HCT116 (cell line): ENCODE results near the gene PRKD2. TPM values are rescaled to one million over a fixed set of nuclear protein-coding genes. Genes with fewer than 3 reads are reported as not detected.
"Not testable (repeated sequence)": the region's sequence is repeated elsewhere in the genome, so short reads cannot be mapped to it uniquely, and the experiment has no call there.

Experiments
- ATAC-seq: fragments of 200-7000 bp; cut with Tn5 transposase; 2 replicates; pipeline ENCODE4 v1.9.1; 2020; ENCODE audit warnings: mild to moderate bottlenecking, moderate library complexity
- BruUV-seq: library from RNA; stranded (reverse); fragments of 400-500 nt; replicated peaks from 2 replicates; lab custom pipeline; 2021; lab: Mats Ljungman, UMichigan
- CTCF ChIA-PET: fragments of 300-600 bp; sonication (Branson Sonifier 250); formaldehyde crosslinking; loops from one replicate; lab custom pipeline; 2021; ENCODE audit warnings: antibody characterized with exemption; lab: Charles Lee
- POLR2A ChIA-PET: fragments of 300-600, 350-600 bp; sonication (Branson Sonifier 250); formaldehyde crosslinking; loops from one replicate; lab custom pipeline; 2021; ENCODE audit warnings: antibody characterized with exemption; lab: Charles Lee
- RAD21 ChIA-PET, 2 experiments: fragments of 300-600 bp; sonication (Branson Sonifier 250); formaldehyde crosslinking; loops; one replicate each; lab custom pipeline; 2023; ENCODE audit warnings: low total read pairs in 2 of 2; ENCODE audit not compliant: uncharacterized antibody in 2 of 2, unreplicated experiment in 2 of 2, low non-redundant PET in 1 of 2; lab: Charles Lee
- DNase-seq: peaks from one replicate; pipeline ENCODE4 v3.0.0-alpha.2; 2010; ENCODE audit warnings: low read depth, low spot score
- H2AFZ ChIP-seq: fragments of 200-600 bp; shearing (Covaris generic), sonication (generic); 2 replicates; pipeline ENCODE4 v1.6.1; 2017; ENCODE audit warnings: low read depth, mixed run types, mixed read lengths, antibody characterized with exemption, low read length; ENCODE audit not compliant: poor library complexity, severe bottlenecking
- H3K27ac ChIP-seq: 2 replicates; pipeline ENCODE4 v1.5.1; 2012; ENCODE audit warnings: low read depth, low read length
- H3K27me3 ChIP-seq: fragments of 200-600 bp; sonication (generic); 2 replicates; pipeline ENCODE4 v1.6.1; 2016; ENCODE audit warnings: mixed run types, low read length, mixed read lengths; ENCODE audit not compliant: insufficient read depth
- H3K36me3 ChIP-seq, 2 experiments: fragments of 200-500 bp in 1 of 2; fragments of 200-600 bp in 1 of 2; sonication (Bioruptor generic) in 1 of 2; sonication (generic) in 1 of 2; 2 replicates each; pipeline versions ENCODE4 v1.5.1 to v1.6.1; 2014 to 2016; ENCODE audit warnings: low read length in 2 of 2, inconsistent platforms in 1 of 2, mixed read lengths in 1 of 2, mixed run types in 1 of 2; ENCODE audit not compliant: insufficient read depth in 2 of 2, control insufficient read depth in 1 of 2
- H3K4me1 ChIP-seq, 2 experiments: fragments of 200-600 bp in 1 of 2; sonication (generic) in 1 of 2; 2 replicates each; pipeline versions ENCODE4 v1.5.1 to v1.6.1; 2012 to 2017; ENCODE audit warnings: low read length in 2 of 2, inconsistent platforms in 1 of 2, mild to moderate bottlenecking in 1 of 2, mixed read lengths in 1 of 2, mixed run types in 1 of 2, moderate library complexity in 1 of 2; ENCODE audit not compliant: insufficient read depth in 2 of 2, control insufficient read depth in 1 of 2
- H3K4me2 ChIP-seq: fragments of 200-600 bp; sonication (generic); 2 replicates; pipeline ENCODE4 v1.6.1; 2017; ENCODE audit warnings: mixed run types, low read length, mixed read lengths
- H3K4me3 ChIP-seq, 2 experiments: fragments of 200-600 bp in 1 of 2; sonication (generic) in 1 of 2; replicated peaks in 1 of 2; 2 replicates each; pipeline ENCODE4 v1.5.1; 2011 to 2016; ENCODE audit warnings: low read length in 2 of 2, control low read depth in 1 of 2, low read depth in 1 of 2, mild to moderate bottlenecking in 1 of 2, mixed read lengths in 1 of 2, mixed run types in 1 of 2
- H3K79me2 ChIP-seq: fragments of 200-600 bp; sonication (generic); 2 replicates; pipeline ENCODE4 v1.6.1; 2017; ENCODE audit warnings: mild to moderate bottlenecking, mixed run types, low read length, moderate library complexity, mixed read lengths; ENCODE audit not compliant: insufficient read depth
- H3K9ac ChIP-seq: fragments of 200-600 bp; sonication (generic); 2 replicates; pipeline ENCODE4 v1.6.1; 2016; ENCODE audit warnings: low read length, mixed read lengths
- H3K9me2 ChIP-seq: fragments of 200-600 bp; sonication (generic), shearing (Covaris generic); 2 replicates; pipeline ENCODE4 v1.6.1; 2017; ENCODE audit warnings: mixed run types, mild to moderate bottlenecking, moderate library complexity; ENCODE audit not compliant: insufficient read depth
- H3K9me3 ChIP-seq, 2 experiments: fragments of 200-500 bp in 1 of 2; fragments of 200-600 bp in 1 of 2; sonication (Bioruptor generic) in 1 of 2; sonication (generic) in 1 of 2; 2 replicates each; pipeline ENCODE4 v1.6.1; 2014 to 2017; ENCODE audit warnings: low read length in 2 of 2, mixed read lengths in 2 of 2, inconsistent platforms in 1 of 2, low read depth in 1 of 2, mild to moderate bottlenecking in 1 of 2, mixed run types in 1 of 2, moderate library complexity in 1 of 2; ENCODE audit not compliant: control insufficient read depth in 1 of 2, insufficient read depth in 1 of 2
- H4K20me1 ChIP-seq: fragments of 200-600 bp; sonication (generic), shearing (Covaris generic); 2 replicates; pipeline ENCODE4 v1.6.1; 2017; ENCODE audit warnings: mixed run types, mild to moderate bottlenecking, moderate library complexity; ENCODE audit not compliant: insufficient read depth
- ELF1 ChIP-seq: IDR thresholded peaks from 2 replicates; pipeline ENCODE4 v1.6.1; 2012; ENCODE audit warnings: low read depth, borderline replicate concordance
- EZH2 ChIP-seq: fragments of 200-600 bp; sonication (generic); IDR thresholded peaks from 2 replicates; pipeline ENCODE4 v1.6.1; 2017; ENCODE audit warnings: antibody characterized with exemption, mixed run types
- EZH2phosphoT487 ChIP-seq: fragments of 200-600 bp; IDR thresholded peaks from 2 replicates; pipeline ENCODE4 v1.6.1; 2018; ENCODE audit warnings: antibody characterized with exemption, borderline replicate concordance
- FOSL1 ChIP-seq: IDR thresholded peaks from 2 replicates; pipeline ENCODE4 v1.6.1; 2012; ENCODE audit warnings: low read depth
- JUND ChIP-seq: IDR thresholded peaks from 2 replicates; pipeline ENCODE4 v1.6.1; 2012
- POLR2A ChIP-seq: IDR thresholded peaks from 2 replicates; pipeline ENCODE4 v1.7.0; 2011; ENCODE audit warnings: borderline replicate concordance; ENCODE audit not compliant: insufficient read depth, insufficient read length; ENCODE audit errors: extremely low read depth
- POLR2AphosphoS5 ChIP-seq: IDR thresholded peaks from 2 replicates; pipeline ENCODE4 v1.6.1; 2011; ENCODE audit warnings: mild to moderate bottlenecking, low read depth, low read length, moderate library complexity
- TCF7L2 ChIP-seq: IDR thresholded peaks from 2 replicates; pipeline ENCODE4 v1.7.0; 2011; ENCODE audit warnings: borderline replicate concordance, inconsistent platforms; ENCODE audit not compliant: insufficient read depth, insufficient read length; ENCODE audit errors: extremely low read depth
- YY1 ChIP-seq: IDR thresholded peaks from 2 replicates; pipeline ENCODE4 v1.6.1; 2011; ENCODE audit warnings: low read length, low read depth, moderate library complexity, mild to moderate bottlenecking; ENCODE audit not compliant: insufficient replicate concordance; ENCODE audit errors: extremely low read depth
- ZFX ChIP-seq: fragments of 450-650 bp; IDR thresholded peaks from 2 replicates; pipeline ENCODE4 v1.6.1; 2017
- ZNF274 ChIP-seq: fragments of 200-500 bp; sonication (Bioruptor generic); IDR thresholded peaks from 2 replicates; pipeline ENCODE4 v1.6.1; 2014; ENCODE audit warnings: mild to moderate bottlenecking, low read depth, low read length, inconsistent platforms
- intact Hi-C: fragments of 100-400 bp; cut with micrococcal nuclease; formaldehyde crosslinking; loops from 2 replicates; pipeline ENCODE4 v1.10.0; 2022
- total RNA-seq: library from RNA; stranded (reverse); gene quantifications from one replicate; pipeline ENCODE4 v1.2.1, GENCODE V29; 2021; ENCODE audit not compliant: unreplicated experiment
- TF ChIP-seq, protein P1 (sequence below): IDR thresholded peaks from 2 replicates; pipeline ENCODE4 v1.6.1; 2012; ENCODE audit warnings: low read depth
- TF ChIP-seq, protein P2 (sequence below): IDR thresholded peaks from 2 replicates; pipeline ENCODE4 v1.6.1; 2012

PRKD2 gene
- total RNA-seq, 1 experiment from 2014 or later = 73.5 TPM

DNA sequence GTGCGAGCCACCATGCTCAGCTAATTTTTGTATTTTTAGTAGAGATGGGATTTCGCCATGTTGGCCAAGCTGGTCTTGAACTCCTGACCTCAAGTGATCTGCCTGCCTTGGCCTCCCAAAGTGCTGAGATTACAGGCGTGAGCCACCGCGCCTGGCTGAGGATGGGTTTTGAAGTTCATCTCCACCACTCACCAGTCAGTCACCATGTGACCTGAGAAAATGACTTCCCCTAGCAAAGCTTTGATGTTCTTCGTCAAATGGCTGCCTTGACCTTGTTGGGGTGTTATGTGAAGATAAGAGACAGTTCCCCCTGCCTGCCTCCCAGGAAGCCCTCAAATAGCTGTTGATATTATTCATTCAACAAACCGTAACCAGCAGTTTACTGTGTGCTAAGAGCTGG lies 87.9 kb downstream of the PRKD2 start:
- H3K9me3 ChIP-seq, H3K4me3 ChIP-seq, POLR2A ChIA-PET, H3K9me2 ChIP-seq, H3K36me3 ChIP-seq, H4K20me1 ChIP-seq, H3K27ac ChIP-seq, H3K9ac ChIP-seq, ATAC-seq, BruUV-seq, H3K27me3 ChIP-seq, DNase-seq, intact Hi-C loops, H2AFZ ChIP-seq, H3K79me2 ChIP-seq, H3K4me2 ChIP-seq: not testable (repeated sequence)
- RAD21 ChIA-PET = interaction anchor here in 1 of 2 experiments (1.0 kb wide), 1 partner anchor 33 kb away, joined by 3 read pairs; no protein-coding TSS in a partner anchor
- H3K4me1 ChIP-seq = peaks cover 6 to 21% of the 10 kb centered on the region in 2 experiments; a peak in 3 of 4 replicates
- CTCF ChIA-PET = interaction anchor here (1.1 to 1.6 kb wide), 2 partner anchors 15 to 32 kb away, joined by 4 to 6 read pairs; partner anchors contain the start of gene DACT3

DNA sequence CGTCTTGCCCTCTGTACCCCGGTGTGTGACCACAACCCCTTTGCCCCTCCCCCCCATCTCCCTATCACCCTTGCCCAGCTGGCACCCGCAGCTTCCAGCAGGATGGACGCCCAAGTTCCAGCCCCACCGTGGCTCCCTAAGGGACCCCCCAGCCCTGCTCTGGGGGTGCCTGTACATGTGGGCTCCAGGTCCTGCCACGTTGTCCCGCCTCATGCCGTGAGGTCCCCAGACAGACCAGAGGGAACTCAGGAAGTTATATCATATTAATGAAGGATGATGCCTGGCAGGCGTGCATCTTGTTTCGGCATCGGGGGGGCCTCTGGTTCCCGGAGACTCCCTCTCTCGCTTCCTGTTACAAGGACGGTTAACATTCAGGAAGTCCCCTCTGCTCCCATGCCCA lies 90.5 kb downstream of the PRKD2 start:
- RAD21 ChIA-PET = no interaction called here
- no TSS peak for BruUV-seq
- no peak overlapping the region for H3K9ac ChIP-seq
- CTCF ChIA-PET = no interaction called here
- no peaks in the 10 kb centered on the region for H3K27me3 ChIP-seq
- TF ChIP-seq YY1 = no peak
- no peak for TF ChIP-seq ELF1
- no peak for TF ChIP-seq EZH2phosphoT487
- TF ChIP-seq FOSL1 = no peak
- TF ChIP-seq POLR2AphosphoS5 = no peak
- no peak for TF ChIP-seq EZH2
- TF ChIP-seq, protein P1, sequence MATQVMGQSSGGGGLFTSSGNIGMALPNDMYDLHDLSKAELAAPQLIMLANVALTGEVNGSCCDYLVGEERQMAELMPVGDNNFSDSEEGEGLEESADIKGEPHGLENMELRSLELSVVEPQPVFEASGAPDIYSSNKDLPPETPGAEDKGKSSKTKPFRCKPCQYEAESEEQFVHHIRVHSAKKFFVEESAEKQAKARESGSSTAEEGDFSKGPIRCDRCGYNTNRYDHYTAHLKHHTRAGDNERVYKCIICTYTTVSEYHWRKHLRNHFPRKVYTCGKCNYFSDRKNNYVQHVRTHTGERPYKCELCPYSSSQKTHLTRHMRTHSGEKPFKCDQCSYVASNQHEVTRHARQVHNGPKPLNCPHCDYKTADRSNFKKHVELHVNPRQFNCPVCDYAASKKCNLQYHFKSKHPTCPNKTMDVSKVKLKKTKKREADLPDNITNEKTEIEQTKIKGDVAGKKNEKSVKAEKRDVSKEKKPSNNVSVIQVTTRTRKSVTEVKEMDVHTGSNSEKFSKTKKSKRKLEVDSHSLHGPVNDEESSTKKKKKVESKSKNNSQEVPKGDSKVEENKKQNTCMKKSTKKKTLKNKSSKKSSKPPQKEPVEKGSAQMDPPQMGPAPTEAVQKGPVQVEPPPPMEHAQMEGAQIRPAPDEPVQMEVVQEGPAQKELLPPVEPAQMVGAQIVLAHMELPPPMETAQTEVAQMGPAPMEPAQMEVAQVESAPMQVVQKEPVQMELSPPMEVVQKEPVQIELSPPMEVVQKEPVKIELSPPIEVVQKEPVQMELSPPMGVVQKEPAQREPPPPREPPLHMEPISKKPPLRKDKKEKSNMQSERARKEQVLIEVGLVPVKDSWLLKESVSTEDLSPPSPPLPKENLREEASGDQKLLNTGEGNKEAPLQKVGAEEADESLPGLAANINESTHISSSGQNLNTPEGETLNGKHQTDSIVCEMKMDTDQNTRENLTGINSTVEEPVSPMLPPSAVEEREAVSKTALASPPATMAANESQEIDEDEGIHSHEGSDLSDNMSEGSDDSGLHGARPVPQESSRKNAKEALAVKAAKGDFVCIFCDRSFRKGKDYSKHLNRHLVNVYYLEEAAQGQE = no peak
- TF ChIP-seq ZNF274 = no peak
- TF ChIP-seq TCF7L2 = no peak
- TF ChIP-seq POLR2A = no peak
- TF ChIP-seq ZFX = no peak
- TF ChIP-seq, protein P2, sequence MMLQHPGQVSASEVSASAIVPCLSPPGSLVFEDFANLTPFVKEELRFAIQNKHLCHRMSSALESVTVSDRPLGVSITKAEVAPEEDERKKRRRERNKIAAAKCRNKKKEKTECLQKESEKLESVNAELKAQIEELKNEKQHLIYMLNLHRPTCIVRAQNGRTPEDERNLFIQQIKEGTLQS = no peak
- no peak for TF ChIP-seq JUND
- no peaks in the 10 kb centered on the region for H3K9me3 ChIP-seq
- peaks cover 0 to 13% of the 10 kb centered on the region in 2 experiments; a peak in 3 of 4 replicates for H3K4me1 ChIP-seq
- no peak for DNase-seq
- no peaks in the 10 kb centered on the region for H3K36me3 ChIP-seq
- H3K27ac ChIP-seq = no peak overlapping the region
- H3K4me2 ChIP-seq = no peak overlapping the region
- no peak overlapping the region for H3K4me3 ChIP-seq
- H3K9me2 ChIP-seq = no peaks in the 10 kb centered on the region
- no peak for ATAC-seq
- H3K79me2 ChIP-seq = no peaks in the 10 kb centered on the region
- H4K20me1 ChIP-seq = no peaks in the 10 kb centered on the region
- POLR2A ChIA-PET = no interaction called here
- intact Hi-C loops = no loop called here
- H2AFZ ChIP-seq = no peak overlapping the region
